ENCODE data around the gene FAM50A. TPM values are rescaled to one million over a fixed set of nuclear protein-coding genes. Genes with fewer than 3 reads are reported as not detected.
"Not testable (repeated sequence)": the region's sequence is repeated elsewhere in the genome, so short reads cannot be mapped to it uniquely, and the experiment has no call there.

Gene FAM50A
- total and polyA plus RNA-seq, 4 experiments from 2014 or later: 35.6 to 70.3 (median 66.7) TPM

DNA sequence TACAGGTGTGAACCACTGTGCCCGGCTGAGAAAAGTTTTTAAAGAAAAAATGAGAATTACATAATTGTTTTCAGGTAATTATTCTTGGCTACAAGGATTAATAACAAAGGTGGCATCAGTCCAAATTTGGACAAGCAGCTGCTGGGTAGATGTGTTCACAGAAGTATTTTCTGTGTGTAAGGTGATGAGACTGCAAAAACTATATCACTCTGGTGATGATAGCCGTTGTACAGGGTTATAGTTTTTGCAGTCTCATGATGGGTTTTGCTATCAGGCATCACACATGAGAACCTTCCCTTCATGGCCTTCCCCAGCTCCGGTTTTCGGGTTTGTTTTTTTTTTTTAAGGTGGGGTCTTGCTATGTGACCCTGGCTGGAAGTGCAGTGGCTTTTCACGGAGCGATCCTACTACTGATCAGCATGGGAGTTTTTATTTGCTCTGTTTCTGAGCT is 51.6 kb downstream of the FAM50A start:
- no peak overlapping the region for H3K27ac ChIP-seq (ENCODE audit: low read depth, low read length)
- POLR2A ChIA-PET (ENCODE audit: partially characterized antibody): interaction anchor here (0.6 kb wide), 1 partner anchor 112 kb away, joined by 3 read pairs; no protein-coding TSS in a partner anchor

DNA sequence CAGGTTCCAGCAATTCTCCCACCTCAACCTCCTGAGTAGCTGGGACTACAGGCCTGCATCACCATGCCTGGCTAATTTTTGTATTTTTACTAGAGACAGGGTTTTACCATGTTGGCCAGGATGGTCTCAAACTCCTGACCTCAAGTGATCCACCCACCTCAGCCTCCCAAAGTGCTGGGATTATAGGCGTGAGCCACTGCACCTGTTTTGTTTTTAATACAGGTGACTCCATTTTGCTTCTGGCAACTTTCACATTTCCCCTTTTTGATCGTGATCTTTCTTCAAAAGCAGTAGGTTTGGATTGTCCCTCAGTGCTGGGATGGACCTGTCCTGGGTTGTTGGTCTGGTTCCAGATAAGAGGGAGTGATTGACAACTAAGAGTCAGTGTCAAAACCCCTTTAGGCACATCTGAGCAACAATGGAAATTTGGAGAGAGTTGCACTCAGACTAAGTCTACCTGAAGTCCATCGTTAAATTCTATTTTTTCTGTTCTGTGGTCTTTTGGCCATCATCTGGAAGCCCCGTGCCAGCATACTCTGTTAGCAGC is 52.7 kb downstream of the FAM50A start:
- DNase-seq: not testable (repeated sequence)

More for the DNA sequence above, 51.6 kb downstream of the FAM50A start:
- Histone ChIP-seq H3K4me3 (ENCODE audit: low read length in 2 of 2) (no peak overlapping the region), H3K36me3 (ENCODE audit: insufficient read depth, low read length) (no peaks in the 10 kb centered on the region), H3K27me3 (ENCODE audit: insufficient read depth, low read length) (no peaks in the 10 kb centered on the region), H3K4me1 (ENCODE audit: insufficient read depth, low read length) (no peaks in the 10 kb centered on the region), H3K9me3 (ENCODE audit: control insufficient read depth in 1 of 2, low read length in 2 of 2) (no peaks in the 10 kb centered on the region)
- Mint-ChIP-seq H3K4me3 (no peak overlapping the region), H3K27me3 (no peaks in the 10 kb centered on the region), H3K9me3 (no peaks in the 10 kb centered on the region), H3K36me3 (peaks cover 0 to 2% of the 10 kb centered on the region in 2 donors), H3K27ac (no peak overlapping the region), H3K4me1 (peaks cover 0 to 6% (median 0%) of the 10 kb centered on the region in 4 donors)
- intact Hi-C loops (cut with micrococcal nuclease): loop anchor here (10.0 kb wide), 1 partner anchor 401 kb away; the partner anchor contains the start of gene MECP2
- CTCF ChIA-PET (ENCODE audit: partially characterized antibody): interaction anchor here (0.5 kb wide), 1 partner anchor 34 kb away, joined by 5 read pairs; no protein-coding TSS in a partner anchor
- no peak for DNase-seq

More for the DNA sequence above, 52.7 kb downstream of the FAM50A start:
- H3K9me3 ChIP-seq (ENCODE audit: control insufficient read depth in 1 of 2, low read length in 2 of 2); POLR2A ChIA-PET (ENCODE audit: partially characterized antibody); H3K27ac ChIP-seq (ENCODE audit: low read depth, low read length); H3K4me1 ChIP-seq (ENCODE audit: insufficient read depth, low read length); H3K4me3 Mint-ChIP-seq; H3K36me3 ChIP-seq (ENCODE audit: insufficient read depth, low read length); H3K27me3 ChIP-seq (ENCODE audit: insufficient read depth, low read length); H3K4me3 ChIP-seq (ENCODE audit: low read length in 2 of 2); H3K4me1 Mint-ChIP-seq; H3K9me3 Mint-ChIP-seq; H3K36me3 Mint-ChIP-seq; H3K27ac Mint-ChIP-seq; H3K27me3 Mint-ChIP-seq: not testable (repeated sequence)
- intact Hi-C loops (cut with micrococcal nuclease): loop anchor here (10.0 kb wide), 1 partner anchor 402 kb away; the partner anchor contains the start of gene MECP2
- CTCF ChIA-PET (ENCODE audit: partially characterized antibody): interaction anchor here (0.6 kb wide), 1 partner anchor 98 kb away, joined by 3 read pairs; no protein-coding TSS in a partner anchor

Small RNAs within 50 kb of the gene (microRNA-seq; reads per million reads assigned to microRNA genes)
- not detected for gene MIR6858 (ENCODE audit: borderline microRNAs expressed, borderline number of aligned reads, borderline replicate concordance)

Other genes with a start within 250 kb of the FAM50A start
- not detected for gene OPN1MW2, start 224.4 kb upstream of the FAM50A start, total RNA-seq
- gene OPN1MW2, start 224.4 kb upstream of the FAM50A start, polyA plus RNA-seq: not detected
- gene OPN1MW3, start 186.6 kb upstream of the FAM50A start, total RNA-seq: not detected
- not detected for gene OPN1MW3, start 186.6 kb upstream of the FAM50A start, polyA plus RNA-seq
- gene TEX28, start 149.0 kb upstream of the FAM50A start, total RNA-seq: not detected
- not detected for gene TEX28, start 149.0 kb upstream of the FAM50A start, polyA plus RNA-seq
- 1 to 10 TPM in 1 of 2 experiments, under 1 TPM in 1; 0.32 to 1.9 TPM for gene TKTL1, start 148.3 kb upstream of the FAM50A start, total RNA-seq
- 10 to 100 TPM; 19.3 to 44.1 TPM for gene TKTL1, start 148.3 kb upstream of the FAM50A start, polyA plus RNA-seq
- gene FLNA, start 69.5 kb upstream of the FAM50A start, total RNA-seq: 100 to 1,000 TPM; 839 to 871 TPM
- 100 to 1,000 TPM in 1 of 2 donors, 10 to 100 TPM in 1; 87.4 to 683 TPM for gene FLNA, start 69.5 kb upstream of the FAM50A start, polyA plus RNA-seq
- 10 to 100 TPM; 84.3 to 88.7 TPM for gene EMD, start 64.8 kb upstream of the FAM50A start, total RNA-seq
- gene EMD, start 64.8 kb upstream of the FAM50A start, polyA plus RNA-seq: 10 to 100 TPM; 30.3 to 38.2 TPM
- gene RPL10, start 45.8 kb upstream of the FAM50A start, total RNA-seq: 1,000 to 10,000 TPM; 5,157 to 5,386 TPM
- 1,000 to 10,000 TPM; 4,018 to 5,740 TPM for gene RPL10, start 45.8 kb upstream of the FAM50A start, polyA plus RNA-seq
- gene DNASE1L1, start 34.9 kb upstream of the FAM50A start, total RNA-seq: 10 to 100 TPM; 25.3 to 26.3 TPM
- gene DNASE1L1, start 34.9 kb upstream of the FAM50A start, polyA plus RNA-seq: 10 to 100 TPM; 14.0 to 16.2 TPM
- gene TAFAZZIN, start 32.6 kb upstream of the FAM50A start, total RNA-seq: 100 to 1,000 TPM; 139 to 141 TPM
- gene TAFAZZIN, start 32.6 kb upstream of the FAM50A start, polyA plus RNA-seq: 10 to 100 TPM; 47.3 to 48.2 TPM
- gene ATP6AP1, start 15.5 kb upstream of the FAM50A start, total RNA-seq: 10 to 100 TPM; 60.4 to 62.6 TPM
- gene ATP6AP1, start 15.5 kb upstream of the FAM50A start, polyA plus RNA-seq: 100 to 1,000 TPM; 114 to 149 TPM
- 100 to 1,000 TPM; 212 to 220 TPM for gene GDI1, start 7.0 kb upstream of the FAM50A start, total RNA-seq
- gene GDI1, start 7.0 kb upstream of the FAM50A start, polyA plus RNA-seq: 10 to 100 TPM; 48.2 to 63.9 TPM
- 10 to 100 TPM; 78.8 to 90.3 TPM for gene PLXNA3, start 14.1 kb downstream of the FAM50A start, total RNA-seq
- gene PLXNA3, start 14.1 kb downstream of the FAM50A start, polyA plus RNA-seq: 1 to 10 TPM in 1 of 2 donors, under 1 TPM in 1; 0.29 to 1.2 TPM
- 10 to 100 TPM; 18.5 to 19.3 TPM for gene LAGE3, start 35.1 kb downstream of the FAM50A start, total RNA-seq
- 10 to 100 TPM; 46.0 to 58.0 TPM for gene LAGE3, start 35.1 kb downstream of the FAM50A start, polyA plus RNA-seq
- gene UBL4A, start 42.5 kb downstream of the FAM50A start, total RNA-seq: 10 to 100 TPM; 33.2 to 41.3 TPM
- 10 to 100 TPM; 56.9 to 66.8 TPM for gene UBL4A, start 42.5 kb downstream of the FAM50A start, polyA plus RNA-seq
- gene SLC10A3, start 46.5 kb downstream of the FAM50A start, total RNA-seq: 10 to 100 TPM; 22.5 to 23.7 TPM
- 10 to 100 TPM; 61.4 to 62.3 TPM for gene SLC10A3, start 46.5 kb downstream of the FAM50A start, polyA plus RNA-seq
- 10 to 100 TPM; 51.0 to 51.8 TPM for gene FAM3A, start 72.1 kb downstream of the FAM50A start, total RNA-seq
- gene FAM3A, start 72.1 kb downstream of the FAM50A start, polyA plus RNA-seq: 10 to 100 TPM; 18.4 to 20.2 TPM
- 10 to 100 TPM; 45.4 to 46.0 TPM for gene G6PD, start 102.7 kb downstream of the FAM50A start, total RNA-seq
- 1 to 10 TPM; 1.7 to 3.8 TPM for gene G6PD, start 102.7 kb downstream of the FAM50A start, polyA plus RNA-seq
- 10 to 100 TPM; 44.4 to 44.7 TPM for gene IKBKG, start 103.5 kb downstream of the FAM50A start, total RNA-seq
- gene IKBKG, start 103.5 kb downstream of the FAM50A start, polyA plus RNA-seq: 10 to 100 TPM; 28.2 to 34.6 TPM
- gene CTAG1A, start 141.0 kb downstream of the FAM50A start, total RNA-seq: not detected
- gene CTAG1A, start 141.0 kb downstream of the FAM50A start, polyA plus RNA-seq: not detected
- gene CTAG1B, start 175.1 kb downstream of the FAM50A start, total RNA-seq: not detected
- not detected for gene CTAG1B, start 175.1 kb downstream of the FAM50A start, polyA plus RNA-seq
- gene CTAG2, start 209.4 kb downstream of the FAM50A start, total RNA-seq: not detected
- gene CTAG2, start 209.4 kb downstream of the FAM50A start, polyA plus RNA-seq: not detected